ENCODE measurements around the gene LPIN1. TPM values are rescaled to one million over a fixed set of nuclear protein-coding genes. Genes with fewer than 3 reads are reported as not detected.
A peak's percentile ranks its signal among the peaks of the same experiment; 100 is the strongest.
"Not testable (repeated sequence)": the region's sequence is repeated elsewhere in the genome, so short reads cannot be mapped to it uniquely, and the experiment has no call there.

The LPIN1 gene
- total RNA-seq, 1 donor from 2014 or later, result 61.5 TPM

DNA sequence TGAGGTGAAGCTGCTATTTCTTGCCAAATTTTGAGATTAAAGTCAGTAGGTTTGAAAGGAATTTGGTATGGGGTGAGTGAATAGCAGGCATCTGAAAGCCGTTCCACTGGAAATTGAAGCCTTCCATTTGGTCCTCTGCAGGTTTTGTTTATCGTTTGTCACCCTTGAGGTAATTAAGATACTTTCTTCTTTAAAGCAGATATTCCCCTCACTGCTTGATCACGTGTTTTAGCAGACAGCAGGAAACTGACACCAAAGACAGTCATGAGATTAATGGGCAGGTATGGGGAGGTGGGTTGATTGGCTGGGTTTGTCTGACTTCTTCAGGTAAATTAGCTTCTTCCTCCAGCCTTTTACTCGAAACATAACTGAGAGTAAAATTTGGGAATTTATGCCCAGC is 10.7 kb downstream of the LPIN1 start:
- ATAC-seq, result no peak
- DNase-seq, result no peak
- intact Hi-C loops (cut with micrococcal nuclease), result no loop called here

DNA sequence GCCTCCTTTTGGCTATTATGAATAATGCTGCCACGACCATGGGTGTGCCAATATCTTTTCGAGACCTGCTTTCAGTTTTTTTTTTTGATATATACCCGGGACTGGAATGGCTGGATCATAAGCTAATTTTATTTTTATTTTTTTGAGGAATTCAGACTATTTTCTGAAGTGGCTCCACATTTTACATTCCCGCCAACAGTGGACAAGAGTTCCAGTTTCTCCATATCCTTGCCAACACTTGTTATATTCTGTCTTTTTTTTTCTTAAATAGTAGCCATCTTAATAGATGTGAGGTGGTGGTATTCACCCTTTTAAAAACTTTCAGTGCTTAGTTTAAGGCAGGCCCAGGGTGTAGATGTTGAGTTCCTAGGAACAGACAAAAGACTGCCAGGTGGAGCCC is 11.8 kb downstream of the LPIN1 start:
- DNase-seq (no peak), ATAC-seq (no peak)
- intact Hi-C loops (cut with micrococcal nuclease), result no loop called here

DNA sequence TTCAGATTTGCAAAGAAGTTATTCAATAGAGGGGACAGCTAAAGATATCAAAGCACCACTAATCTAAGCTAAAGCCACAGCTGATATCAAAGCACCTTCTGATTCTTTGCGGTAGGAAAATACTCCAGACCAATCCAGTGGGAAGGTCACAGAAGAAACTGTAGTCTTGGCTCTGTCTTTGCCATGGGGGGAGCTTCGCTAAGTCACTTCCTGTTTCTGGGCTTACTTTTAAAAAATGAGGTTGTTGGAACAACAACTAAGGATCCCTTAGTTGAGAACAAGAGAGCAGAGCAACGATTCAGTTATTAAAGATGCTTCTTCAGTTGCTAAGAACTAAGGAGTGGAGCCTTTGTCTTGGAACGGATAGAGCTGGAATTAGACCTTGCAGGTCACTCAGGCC is 12.2 kb downstream of the LPIN1 start:
- ATAC-seq, result no peak
- no peak for DNase-seq
- intact Hi-C loops (cut with micrococcal nuclease), result no loop called here

DNA sequence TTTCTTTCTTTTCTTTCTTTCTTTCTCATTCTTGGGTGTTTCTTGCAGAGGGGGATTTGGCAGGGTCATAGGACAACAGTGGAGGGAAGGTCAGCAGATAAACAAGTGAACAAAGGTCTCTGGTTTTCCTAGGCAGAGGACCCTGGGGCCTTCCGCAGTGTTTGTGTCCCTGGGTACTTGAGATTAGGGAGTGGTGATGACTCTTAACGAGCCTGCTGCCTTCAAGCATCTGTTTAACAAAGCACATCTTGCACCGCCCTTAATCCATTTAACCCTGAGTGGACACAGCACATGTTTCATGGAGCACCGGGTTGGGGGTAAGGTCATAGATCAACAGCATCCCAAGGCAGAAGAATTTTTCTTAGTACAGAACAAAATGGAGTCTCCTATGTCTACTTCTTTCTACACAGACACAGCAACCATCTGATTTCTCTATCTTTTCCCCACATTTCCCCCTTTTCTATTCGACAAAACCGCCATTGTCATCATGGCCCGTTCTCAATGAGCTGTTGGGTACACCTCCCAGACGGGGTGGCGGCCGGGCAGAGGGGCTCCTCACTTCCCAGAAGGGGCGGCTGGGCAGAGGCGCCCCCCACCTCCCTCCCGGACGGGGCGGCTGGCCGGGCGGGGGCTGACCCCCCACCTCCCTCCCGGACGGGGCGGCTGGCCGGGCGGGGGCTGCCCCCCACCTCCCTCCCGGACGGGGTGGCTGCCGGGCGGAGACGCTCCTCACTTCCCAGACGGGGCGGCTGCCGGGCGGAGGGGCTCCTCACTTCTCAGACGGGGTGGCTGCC is 12.9 kb downstream of the LPIN1 start:
- intact Hi-C loops (cut with micrococcal nuclease); ATAC-seq; DNase-seq: not testable (repeated sequence)

DNA sequence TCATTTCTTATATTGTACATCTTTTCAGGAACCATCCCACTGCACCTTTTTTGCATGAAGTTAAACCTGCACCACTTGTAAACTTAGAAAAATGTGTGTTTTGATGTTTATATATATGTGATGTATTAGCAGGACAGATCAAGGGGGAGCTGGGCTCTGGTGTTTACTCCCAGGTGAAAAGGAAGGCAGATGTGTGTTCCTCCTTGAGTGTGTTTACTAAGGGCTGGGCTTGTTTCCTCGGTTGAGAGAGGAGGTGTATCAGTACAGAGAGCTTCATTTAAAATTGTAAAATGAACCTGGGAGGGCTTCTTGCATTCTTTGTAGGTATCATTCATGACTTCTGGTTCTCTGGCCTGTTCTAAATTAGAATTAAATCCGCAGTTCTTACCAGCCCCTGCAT is 14.8 kb downstream of the LPIN1 start:
- ATAC-seq (no peak), DNase-seq (no peak)
- intact Hi-C loops (cut with micrococcal nuclease), result no loop called here

DNA sequence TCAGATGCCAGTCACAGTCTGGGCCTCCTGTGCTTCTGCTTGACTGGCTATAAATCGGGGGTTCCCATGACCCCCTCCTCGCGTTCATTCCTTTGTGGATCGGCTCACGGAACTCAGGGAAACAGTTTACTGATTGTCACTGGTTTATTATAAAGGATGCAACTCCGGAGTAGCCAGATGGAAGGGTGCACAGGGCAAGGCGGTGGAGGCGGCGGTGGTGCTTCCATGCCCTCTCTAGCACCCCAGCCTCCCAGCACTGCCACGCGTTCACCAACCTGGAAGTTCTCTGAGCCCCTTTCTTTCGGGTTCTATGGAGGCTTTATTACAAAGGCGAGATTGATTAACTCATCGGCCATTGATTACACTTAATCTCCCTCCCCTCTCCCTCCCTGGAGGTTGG is 15.6 kb downstream of the LPIN1 start:
- DNase-seq (no peak), ATAC-seq (no peak)
- intact Hi-C loops (cut with micrococcal nuclease), result no loop called here

DNA sequence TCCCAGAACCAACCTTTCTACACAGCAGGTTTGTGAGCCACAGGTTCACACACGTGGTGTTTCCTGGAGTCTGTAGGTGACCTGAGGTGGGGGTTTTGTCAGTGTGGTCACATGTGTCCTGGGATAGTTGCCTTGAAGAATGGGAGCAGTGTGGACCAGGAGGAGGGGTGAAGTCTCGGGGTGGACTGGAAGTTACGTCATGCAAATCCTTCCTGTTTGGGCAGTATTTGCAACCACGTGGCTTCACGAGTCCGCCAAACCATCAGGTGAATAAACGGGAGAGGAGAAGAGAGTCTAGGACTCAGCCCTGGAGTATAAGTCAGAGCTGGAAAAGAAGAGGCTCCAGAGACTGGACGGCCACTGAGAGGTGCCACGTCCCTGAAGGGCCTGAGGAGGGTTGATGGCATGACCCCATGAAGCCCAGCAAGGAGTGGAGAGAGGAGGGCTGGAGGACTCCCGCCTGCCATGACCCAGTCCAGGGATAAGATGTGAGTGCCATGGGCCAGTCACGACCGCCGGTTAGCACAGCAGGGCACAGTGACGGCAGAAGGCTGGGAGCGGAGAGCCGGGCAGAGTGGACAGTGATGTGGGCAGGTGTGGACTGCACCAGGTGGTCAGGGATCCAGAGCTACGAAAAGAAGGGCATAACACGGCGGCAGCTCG is 16.5 kb downstream of the LPIN1 start:
- ATAC-seq, result no peak
- no peak for DNase-seq

DNA sequence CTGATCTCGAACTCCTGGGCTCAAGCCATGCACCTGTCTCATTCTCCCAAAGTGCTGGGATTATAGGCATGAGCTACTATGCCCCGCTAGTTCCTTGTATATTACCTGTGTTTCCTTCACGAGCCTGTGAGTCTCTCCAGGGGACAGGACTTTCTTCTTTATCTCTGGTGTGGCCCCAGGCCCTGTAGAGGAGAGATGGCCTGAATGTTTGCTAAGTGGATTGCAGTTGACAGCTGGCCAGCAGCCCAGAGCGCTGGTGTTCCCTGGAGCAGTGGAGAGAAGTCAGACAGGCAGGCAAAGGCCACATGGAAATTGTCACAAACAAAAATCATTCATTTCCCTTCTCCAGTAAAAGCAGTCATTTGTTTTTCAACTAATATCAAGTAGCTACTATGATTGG is 17.9 kb downstream of the LPIN1 start:
- ATAC-seq, result peak; percentile 96
- intact Hi-C loops (cut with micrococcal nuclease), result no loop called here
- peak; percentile 88 for DNase-seq

More for the DNA sequence above, 16.5 kb downstream of the LPIN1 start:
- intact Hi-C loops (cut with micrococcal nuclease), result no loop called here

DNA sequence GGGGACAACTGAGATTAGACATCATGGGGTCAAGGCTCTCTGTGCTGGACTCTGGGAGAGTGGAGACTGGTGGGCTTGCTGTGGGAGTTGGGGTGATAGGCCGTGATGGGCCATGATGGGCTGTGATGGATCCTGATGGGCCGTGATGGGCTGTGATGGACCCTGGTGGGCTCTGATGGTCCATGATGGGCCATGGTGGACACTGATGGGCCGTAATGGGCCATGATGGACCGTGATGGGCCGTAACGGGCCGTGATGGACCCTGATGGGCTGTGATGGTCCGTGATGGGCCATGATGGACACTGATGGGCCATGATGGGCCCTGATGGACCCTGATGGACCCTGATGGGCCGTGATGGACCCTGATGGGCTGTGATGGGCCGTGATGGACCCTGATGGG is 18.5 kb downstream of the LPIN1 start:
- ATAC-seq (peak; percentile 5), DNase-seq (no peak)
- intact Hi-C loops (cut with micrococcal nuclease), result no loop called here

DNA sequence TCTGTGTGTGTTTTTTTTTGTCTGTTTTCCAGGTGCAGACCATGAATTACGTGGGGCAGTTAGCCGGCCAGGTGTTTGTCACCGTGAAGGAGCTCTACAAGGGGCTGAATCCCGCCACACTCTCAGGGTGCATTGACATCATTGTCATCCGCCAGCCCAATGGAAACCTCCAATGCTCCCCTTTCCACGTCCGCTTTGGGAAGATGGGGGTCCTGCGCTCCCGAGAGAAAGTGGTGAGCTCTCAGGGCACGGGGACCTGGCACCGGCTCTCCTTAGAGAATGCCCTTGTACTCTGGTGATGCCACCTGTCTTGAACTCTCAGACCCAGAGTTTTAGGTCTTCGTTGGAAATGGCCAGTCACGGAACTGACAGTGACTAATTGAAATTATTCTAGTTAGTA is 19.1 kb downstream of the LPIN1 start:
- intact Hi-C loops (cut with micrococcal nuclease), result no loop called here
- DNase-seq, result no peak
- ATAC-seq, result no peak

DNA sequence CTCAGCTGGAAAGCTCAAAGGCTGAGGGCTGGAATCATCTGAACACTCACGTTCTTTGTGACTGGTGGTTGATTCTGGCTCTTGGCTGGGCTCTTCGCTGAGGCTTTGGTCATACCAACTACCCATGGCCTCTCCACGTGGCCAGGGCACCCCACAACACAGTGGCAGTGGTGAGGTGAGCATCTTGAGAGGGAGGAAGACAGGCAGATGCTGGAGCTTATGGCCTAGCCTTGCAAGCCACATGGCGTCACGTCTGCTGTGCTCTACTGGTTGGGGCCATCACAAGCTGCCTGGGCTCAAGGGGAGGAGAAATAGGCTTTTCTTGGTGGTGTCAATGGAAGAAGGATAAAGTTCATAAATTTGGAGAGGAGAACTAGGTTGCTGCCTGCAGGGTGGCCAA is 19.6 kb downstream of the LPIN1 start:
- intact Hi-C loops (cut with micrococcal nuclease), result no loop called here
- DNase-seq (no peak), ATAC-seq (no peak)

DNA sequence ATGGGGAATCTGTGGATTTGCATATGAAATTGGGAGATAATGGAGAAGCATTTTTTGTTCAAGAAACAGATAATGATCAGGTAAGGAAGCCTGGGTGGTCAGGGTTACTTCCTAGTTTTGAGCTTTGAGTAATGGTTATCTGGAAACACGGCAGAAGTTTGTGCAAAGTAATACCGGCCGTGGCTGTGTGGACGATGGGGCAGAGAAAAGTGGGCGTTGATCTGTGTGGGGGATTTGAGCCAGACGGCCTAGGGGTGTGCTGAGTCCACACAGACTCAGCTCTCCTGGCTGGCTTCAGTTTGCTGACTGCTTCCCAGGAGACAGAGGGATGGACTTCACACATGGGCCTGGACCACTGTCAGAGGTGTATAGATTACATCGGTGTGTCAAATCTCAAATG is 21.3 kb downstream of the LPIN1 start:
- intact Hi-C loops (cut with micrococcal nuclease), result no loop called here
- no peak for DNase-seq
- ATAC-seq, result no peak

DNA sequence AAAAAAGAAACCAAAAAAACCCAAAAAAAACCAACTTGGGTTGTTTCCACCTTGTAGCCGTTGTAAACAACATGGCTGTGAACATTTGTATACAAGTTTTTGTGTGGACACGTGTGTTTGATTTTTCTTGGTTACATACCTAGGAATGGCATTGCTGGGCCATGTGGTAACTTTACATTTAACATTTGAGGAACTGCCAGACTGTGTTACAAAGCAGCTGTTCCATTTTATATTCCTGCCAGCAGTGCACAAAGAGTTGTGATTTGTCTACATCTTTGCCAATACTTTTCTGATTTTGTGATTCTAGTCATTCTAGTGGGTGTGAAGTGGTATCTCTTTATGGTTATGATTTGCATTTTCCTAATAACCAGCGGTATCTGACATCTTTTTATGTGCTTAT is 22.5 kb downstream of the LPIN1 start:
- intact Hi-C loops (cut with micrococcal nuclease), result no loop called here
- DNase-seq, result no peak
- no peak for ATAC-seq

DNA sequence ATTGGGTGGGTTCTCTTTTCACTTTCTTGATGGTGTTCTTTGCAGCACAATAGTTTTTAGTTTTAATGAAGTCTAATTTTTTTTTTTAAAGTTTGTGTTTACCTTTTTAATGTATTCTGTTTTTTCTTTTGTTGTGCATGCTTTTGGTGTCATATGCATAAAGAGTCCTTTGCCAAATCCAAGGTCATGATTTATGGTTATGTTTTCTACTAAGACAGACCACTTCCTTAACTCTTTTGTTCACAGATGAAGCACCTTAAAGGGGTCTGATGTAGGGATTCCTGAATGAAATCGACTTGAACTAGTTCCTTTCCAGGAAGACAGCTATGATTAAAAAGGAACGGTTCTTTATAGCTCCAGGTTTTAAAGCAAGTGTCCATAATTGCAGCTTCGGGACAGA is 23.1 kb downstream of the LPIN1 start:
- intact Hi-C loops (cut with micrococcal nuclease), result no loop called here
- DNase-seq (no peak), ATAC-seq (no peak)

DNA sequence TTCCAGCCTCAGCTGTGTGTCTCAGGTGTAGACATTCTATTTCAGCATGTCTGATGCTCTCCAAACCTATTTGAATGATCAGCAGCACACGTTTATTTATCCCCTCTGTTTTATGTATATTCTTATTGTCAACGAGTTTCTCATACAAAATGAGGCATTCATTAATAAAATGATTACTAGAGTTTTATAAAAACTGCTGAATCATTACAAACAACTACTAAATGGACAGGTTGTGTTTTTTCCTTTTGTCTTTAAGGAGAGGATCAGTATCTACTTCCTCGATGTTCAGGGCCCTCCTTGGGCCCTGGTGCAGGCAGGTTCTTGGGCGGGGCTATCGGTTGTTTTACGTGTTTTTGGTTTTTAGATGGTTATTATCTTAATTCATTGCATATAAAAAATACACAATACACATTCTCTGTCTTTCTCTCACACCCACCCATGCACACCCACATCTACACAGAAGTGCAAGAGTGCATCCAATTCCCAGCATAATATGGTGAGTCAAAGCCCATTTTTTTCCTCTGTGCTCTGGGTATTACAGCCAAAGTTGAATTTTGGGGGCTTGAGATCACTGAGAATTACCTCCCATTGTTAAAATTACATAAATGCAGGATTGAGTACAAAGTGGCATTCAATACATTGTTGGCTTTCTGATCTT is 24.2 kb downstream of the LPIN1 start:
- intact Hi-C loops (cut with micrococcal nuclease), result no loop called here

DNA sequence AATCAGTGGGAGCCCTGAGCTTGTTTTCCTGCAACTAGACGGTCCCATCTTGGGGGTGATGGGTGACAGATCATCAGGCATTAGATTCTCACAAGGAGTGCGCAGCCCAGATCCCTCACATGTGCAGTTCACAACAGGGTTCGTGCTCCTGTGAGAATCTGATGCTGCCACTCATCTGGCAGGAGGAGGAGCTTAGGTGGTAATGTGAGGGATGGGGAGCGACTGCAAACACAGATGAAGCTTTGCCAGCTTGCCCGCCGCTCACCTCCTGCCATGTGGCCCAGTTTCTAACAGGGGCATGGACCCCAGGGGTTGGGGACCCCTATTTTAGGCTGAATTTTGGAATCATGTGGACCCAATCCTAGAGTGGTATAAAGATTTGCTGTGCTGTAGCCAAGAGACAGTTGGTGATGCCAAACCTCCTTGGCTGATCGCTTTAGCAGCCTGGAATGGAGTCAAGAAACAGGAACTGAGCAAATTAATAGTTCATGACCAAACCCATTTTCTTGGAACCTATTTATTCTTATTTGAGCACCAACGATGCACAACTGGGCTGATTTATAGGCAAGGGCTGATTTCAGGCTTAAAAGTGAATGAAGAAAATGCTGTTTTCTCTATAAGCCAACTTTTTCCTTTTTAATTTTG is 25.7 kb downstream of the LPIN1 start:
- intact Hi-C loops (cut with micrococcal nuclease), result no loop called here
- DNase-seq (no peak), ATAC-seq (no peak)

More for the DNA sequence above, 24.2 kb downstream of the LPIN1 start:
- no peak for ATAC-seq
- DNase-seq, result no peak

DNA sequence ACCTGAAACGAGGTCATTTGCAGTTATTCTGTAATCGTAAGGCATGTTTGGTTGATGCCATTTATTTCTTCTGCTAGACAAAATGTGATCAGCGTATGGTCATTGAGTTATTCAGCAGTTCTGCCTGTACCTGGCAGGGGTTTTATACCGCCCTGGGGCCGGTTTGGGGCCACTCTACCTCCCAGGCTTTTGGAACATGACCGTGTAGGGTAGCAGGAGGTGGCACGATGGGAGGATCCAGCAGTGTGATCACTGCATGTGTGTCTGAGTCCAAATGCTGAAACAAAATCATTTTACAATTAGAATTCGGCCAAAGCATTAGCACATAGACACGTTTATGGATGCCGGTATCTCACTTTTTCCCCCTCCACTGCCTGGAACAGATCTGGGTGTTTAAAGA is 26.7 kb downstream of the LPIN1 start:
- DNase-seq (no peak), ATAC-seq (no peak)
- intact Hi-C loops (cut with micrococcal nuclease), result no loop called here

DNA sequence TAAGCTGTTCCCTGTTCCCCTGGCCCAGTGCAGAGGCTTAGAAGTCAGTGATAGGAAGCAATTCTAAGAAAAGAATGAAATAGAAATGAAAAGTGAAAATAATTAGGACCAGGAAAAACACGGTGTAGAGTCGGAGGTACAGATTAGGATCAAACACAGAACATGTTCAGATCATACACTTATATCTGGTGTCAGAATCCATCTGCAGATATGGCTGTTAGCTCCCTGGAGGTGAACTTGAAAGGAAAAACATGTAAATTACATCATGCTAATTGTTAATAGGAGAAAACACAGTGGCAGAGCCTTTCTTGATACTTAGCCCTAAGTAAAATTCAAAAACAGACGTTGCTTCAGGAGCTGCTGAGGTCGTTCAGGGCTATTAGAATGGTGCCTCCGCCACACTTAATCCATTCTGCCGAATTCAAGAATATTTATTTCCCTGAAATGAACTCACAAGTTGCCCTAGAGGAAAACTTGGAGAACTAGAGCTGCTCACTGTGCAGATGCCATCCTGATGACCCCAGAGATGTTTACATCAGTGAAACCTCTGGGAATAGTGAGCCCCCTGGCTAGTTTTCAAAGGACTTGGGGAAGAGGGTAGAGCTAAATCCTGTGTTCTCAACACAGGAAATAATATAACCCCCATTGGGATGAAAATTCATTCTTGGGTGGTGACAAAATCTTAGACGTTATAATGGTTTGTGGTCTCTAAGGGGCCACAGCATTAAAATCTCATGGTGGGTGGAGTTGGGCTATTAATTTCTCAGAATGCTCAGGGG is 27.5 kb downstream of the LPIN1 start:
- intact Hi-C loops (cut with micrococcal nuclease), result no loop called here
- no peak for ATAC-seq

DNA sequence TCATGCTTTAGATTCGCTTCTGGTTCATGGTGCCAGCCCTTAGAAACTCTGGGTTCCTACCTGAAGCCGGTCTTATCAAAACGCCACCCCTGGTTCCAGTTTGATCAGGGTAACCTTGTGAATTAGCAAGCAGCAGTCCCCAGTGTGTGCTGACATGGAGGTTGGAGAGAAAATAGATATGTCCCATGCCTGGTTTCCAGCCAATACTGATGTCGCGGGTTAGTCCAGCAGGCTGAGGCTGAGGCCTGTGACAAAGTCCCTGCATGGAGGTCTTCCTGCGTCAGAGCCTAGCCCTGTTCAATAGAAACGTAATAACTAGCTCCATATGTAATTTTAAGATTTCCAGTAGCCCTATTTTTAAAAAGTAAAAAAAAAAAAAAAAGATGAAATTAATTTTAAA is 28.2 kb downstream of the LPIN1 start:
- DNase-seq (no peak), ATAC-seq (peak; percentile 79)
- intact Hi-C loops (cut with micrococcal nuclease), result no loop called here

More for the DNA sequence above, 27.5 kb downstream of the LPIN1 start:
- DNase-seq, result no peak
